NCI-H1092 treated with DMSO at 0.1 percent for 48 hours (cell line): ENCODE data around the gene CXXC5.

Experiments used
- DNase-seq: peaks from one replicate; lab custom pipeline; 2025; lab: John Stamatoyannopoulos, UW

CXXC5 gene

GRCh38 chr5:139666551-139666950 lies 18.4 kb downstream of the CXXC5 start:
- DNase-seq, result no peak

DNA sequence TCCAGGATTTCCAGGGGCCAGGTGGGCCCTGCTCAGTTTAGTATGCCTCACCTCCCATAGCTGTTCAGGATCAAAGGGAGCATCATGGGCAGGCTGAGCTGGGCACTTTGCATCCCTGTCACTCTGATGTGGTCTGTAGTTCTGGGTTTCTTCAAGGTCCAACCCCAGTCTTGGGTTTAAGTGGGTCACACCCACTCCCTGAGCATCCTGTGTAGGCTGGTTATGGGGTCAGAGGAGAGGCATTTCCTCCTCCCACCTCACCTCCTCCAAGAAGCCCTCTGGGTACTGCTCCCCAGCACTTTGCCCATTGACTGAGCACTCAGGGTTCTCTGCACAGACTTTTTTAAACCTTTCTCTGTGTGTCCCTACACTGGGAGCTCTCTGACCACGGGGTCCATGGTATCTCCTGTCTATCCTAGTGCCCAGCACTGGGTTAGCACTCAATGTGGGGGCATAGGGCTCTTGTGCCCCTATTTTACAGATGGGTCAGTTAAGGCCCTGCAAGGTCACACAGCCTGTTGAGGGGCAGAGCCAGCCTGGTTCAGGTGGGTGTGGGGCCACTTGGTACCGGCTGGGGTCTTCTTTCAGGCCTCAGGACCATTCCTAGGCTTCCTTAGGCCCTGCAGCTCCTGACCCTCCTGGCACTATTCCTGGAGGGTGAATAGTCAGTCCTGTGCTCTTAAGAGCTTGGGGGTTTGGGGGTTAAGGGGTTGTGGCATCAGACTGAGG lies 19.0 kb downstream of the CXXC5 start:
- DNase-seq, result no peak

DNA sequence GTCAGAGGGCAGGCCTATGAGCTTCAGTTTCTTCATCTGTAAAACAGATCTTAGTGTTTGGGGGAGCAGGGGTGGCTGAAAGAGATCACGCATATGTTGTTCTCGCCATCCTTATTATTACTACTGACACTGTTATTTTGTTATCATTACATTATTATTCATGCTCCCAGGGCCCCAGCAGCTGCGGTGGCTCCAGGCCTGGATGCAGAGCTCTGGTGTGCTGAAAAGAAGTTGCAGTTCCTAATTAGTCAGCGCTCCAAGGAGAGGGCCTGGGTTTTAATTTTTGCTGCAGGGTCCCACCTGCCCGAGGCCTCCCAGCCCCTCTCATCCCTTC lies 19.5 kb downstream of the CXXC5 start:
- DNase-seq, result no peak

GRCh38 chr5:139668064-139668880 lies 20.1 kb downstream of the CXXC5 start:
- DNase-seq, result no peak

DNA sequence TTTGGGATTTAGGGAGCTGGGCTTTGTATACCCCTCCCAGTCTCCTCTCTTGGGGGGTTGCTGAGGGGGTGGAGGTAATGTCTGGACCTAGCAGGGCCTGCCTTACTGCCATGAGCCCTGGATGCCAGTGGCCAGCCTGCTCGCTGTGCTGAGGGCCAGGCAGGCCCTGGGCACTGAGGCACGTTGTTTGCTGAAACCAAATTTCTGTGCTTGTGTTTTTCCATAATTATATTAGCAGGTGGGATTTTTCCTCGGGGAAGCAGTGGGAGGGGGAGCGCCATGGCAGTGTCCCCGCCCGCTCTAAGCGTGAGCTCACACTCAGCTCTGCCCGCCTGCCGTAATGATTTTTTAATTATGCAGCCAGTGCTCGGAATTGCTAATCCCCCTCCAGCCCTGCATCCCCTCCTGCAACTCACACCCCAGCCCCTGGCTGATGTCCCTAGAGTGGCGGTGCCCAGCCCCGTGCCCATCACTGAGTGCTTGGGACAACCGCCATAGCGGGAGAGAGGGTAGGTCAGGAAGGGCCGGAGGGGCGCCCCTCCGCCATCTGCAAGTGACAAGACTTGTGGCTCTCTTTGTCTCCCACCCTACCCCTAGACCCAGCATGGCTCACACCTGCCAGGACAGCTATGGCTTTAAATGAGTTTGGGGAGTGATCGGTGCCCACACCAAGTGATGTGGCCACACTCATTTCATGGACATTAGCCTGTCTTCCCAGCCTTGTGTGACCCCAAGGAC lies 20.9 kb downstream of the CXXC5 start:
- no peak for DNase-seq

GRCh38 chr5:139669662-139670368 lies 21.7 kb downstream of the CXXC5 start:
- DNase-seq, result no peak

GRCh38 chr5:139670369-139671095 lies 22.4 kb downstream of the CXXC5 start:
- DNase-seq, result peak; percentile 23

DNA sequence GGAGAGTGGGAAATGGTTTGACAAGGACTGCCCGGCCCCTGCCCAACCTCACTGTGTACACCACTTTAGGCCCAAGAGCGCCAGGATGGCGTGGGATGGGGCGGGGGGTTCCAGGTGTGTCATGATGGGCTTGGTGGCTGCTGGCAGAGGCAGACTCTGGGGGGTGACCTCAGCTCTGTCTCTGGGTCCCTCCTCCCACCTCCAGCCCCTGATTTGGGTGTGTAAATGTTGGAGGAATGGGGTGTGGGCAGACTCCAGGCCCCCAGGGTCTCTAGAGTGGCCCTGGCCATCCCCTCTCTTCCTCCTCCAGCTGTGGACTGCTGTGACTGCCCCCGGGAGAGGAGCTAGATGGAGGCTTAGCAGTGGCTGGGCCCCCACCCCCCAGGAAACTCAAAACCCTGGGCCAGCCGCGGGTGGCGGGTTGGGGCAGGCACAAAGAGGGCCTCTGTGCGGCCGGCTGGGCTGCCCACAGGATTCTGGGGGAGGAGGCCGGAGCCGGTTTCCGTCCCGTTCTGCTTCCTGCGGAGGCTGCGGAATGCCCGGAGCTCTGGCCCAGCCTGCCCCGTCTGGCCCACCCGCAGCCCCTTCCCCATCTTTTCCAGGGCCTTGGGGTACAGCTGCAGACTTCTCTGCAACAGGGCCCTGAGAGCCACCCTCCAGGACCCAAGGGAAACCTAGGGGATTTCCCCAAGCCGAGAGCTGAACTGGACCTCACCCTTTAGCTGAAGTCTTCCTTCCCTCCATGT lies 23.1 kb downstream of the CXXC5 start:
- DNase-seq, result no peak

DNA sequence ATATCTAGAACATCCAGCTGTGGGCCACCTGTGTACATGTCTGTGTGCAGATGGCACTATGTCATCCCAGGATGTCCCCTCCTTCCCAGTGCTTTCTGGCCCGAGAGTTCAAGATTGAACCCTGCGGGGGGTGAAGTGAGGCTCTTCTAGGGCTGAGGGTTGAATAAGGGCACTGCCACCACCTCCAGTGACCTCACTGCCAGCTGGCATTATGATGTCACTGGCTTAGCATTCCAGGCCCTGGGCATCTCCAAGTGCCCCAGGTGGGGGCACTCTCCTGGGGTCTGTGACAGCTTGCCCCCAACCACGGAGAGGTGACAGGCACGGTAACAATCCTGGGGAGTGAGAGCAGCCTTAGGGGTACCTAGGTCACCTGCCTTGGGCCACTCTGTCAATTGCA lies 27.1 kb downstream of the CXXC5 start:
- no peak for DNase-seq

DNA sequence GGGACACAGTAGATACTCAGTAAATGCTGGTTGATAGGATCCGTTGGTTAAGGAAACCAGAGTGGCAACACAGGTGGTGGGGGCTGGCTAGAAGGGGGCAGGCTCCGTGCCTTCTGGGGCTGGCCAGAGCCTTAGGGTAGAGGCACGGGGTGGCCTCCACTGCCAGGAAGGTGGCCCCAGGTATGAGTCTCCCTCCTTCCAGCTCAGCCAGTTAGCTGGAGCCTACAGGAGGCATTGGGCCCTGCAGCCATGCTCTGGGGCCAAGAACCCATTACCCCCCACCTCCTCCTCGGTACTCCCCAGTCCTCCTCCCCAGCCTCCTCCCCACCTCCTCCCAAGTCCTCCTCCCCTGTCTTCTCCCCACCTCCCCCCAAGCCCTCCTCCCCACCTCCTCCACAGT lies 27.7 kb downstream of the CXXC5 start:
- DNase-seq, result no peak

- DNase-seq, result peak; percentile 22
Measured at GRCh38 chr5:139676406-139676805, 28.3 kb downstream of the CXXC5 start.

DNA sequence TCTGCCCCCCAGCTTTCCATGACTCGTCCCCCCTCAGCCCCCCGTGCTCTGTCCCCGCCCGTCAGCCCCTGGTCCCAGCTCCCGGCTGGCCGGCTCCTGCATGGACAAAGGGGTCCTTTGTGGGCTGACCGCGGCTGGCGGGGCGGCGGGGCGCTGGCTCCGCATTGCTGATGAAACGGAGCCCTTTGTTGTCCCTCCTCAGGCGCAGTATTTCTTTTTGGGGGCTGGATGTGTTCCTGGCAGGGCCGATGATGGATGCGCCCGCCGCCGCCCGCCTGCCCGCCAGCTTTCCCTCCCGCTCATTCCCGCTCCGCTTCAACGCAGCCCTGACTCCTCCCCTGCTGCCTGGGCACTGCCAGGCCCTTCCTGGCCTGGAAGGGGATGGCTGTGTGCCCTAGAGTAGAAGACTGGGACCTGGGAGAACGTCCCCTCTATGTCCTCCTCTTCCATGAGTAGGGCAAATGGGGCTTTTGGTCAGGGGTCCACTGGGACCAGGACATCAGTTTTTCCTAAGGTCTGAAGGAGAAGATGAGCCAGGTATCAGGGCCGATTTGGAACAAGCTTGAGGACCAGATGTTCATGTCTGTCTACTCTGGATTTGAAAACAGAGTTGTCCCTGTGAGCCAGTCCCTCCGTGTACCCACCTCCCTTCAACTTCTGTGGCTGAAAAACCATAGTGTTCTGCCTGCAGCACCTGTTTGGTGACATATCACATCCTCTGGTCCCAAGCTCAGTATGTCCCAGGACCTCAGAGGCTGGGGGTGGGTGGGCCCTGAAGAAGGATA lies 29.0 kb downstream of the CXXC5 start:
- peak; percentile 42 for DNase-seq

- DNase-seq, result peak; percentile 60
Measured at GRCh38 chr5:139677736-139678613, 29.8 kb downstream of the CXXC5 start.

GRCh38 chr5:139678751-139679750 lies 30.9 kb downstream of the CXXC5 start:
- no peak for DNase-seq

DNA sequence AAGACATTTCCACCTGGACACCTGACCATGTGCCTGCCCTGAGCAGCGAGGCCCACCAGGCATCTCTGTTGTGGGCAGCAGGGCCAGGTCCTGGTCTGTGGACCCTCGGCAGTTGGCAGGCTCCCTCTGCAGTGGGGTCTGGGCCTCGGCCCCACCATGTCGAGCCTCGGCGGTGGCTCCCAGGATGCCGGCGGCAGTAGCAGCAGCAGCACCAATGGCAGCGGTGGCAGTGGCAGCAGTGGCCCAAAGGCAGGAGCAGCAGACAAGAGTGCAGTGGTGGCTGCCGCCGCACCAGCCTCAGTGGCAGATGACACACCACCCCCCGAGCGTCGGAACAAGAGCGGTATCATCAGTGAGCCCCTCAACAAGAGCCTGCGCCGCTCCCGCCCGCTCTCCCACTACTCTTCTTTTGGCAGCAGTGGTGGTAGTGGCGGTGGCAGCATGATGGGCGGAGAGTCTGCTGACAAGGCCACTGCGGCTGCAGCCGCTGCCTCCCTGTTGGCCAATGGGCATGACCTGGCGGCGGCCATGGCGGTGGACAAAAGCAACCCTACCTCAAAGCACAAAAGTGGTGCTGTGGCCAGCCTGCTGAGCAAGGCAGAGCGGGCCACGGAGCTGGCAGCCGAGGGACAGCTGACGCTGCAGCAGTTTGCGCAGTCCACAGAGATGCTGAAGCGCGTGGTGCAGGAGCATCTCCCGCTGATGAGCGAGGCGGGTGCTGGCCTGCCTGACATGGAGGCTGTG lies 32.4 kb downstream of the CXXC5 start:
- no peak for DNase-seq

DNA sequence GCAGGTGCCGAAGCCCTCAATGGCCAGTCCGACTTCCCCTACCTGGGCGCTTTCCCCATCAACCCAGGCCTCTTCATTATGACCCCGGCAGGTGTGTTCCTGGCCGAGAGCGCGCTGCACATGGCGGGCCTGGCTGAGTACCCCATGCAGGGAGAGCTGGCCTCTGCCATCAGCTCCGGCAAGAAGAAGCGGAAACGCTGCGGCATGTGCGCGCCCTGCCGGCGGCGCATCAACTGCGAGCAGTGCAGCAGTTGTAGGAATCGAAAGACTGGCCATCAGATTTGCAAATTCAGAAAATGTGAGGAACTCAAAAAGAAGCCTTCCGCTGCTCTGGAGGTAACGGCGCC lies 32.9 kb downstream of the CXXC5 start:
- DNase-seq, result no peak

DNA sequence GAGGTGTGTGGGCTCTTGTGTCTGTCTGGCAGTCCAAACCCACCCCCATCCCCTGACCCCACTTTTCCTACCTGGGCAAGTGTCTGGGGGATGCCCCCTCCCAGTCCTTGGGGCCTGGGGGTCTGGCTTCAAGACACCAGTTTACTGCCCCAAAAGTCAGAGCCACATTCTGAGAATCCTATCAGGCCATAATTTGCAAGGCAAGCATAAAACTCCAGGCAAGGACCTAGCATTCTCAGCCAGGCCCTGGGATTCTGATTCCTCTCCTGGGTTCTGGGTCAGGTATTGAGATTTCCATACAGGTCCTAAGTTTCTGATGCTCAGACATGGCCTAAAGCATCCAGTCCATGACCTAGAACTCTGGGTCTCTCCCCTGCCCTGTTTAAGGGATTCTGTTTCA lies 33.3 kb downstream of the CXXC5 start:
- no peak for DNase-seq
